NCI-H345 treated with DMSO at 0.1 percent for 48 hours (cell line): ENCODE results near the gene TPD52L2.
"Not testable (repeated sequence)": the region's sequence is repeated elsewhere in the genome, so short reads cannot be mapped to it uniquely, and the experiment has no call there.

Source experiments
- DNase-seq: peaks from one replicate; lab custom pipeline; 2025; ENCODE audit not compliant: unreplicated experiment; lab: John Stamatoyannopoulos, UW

Gene TPD52L2

DNA sequence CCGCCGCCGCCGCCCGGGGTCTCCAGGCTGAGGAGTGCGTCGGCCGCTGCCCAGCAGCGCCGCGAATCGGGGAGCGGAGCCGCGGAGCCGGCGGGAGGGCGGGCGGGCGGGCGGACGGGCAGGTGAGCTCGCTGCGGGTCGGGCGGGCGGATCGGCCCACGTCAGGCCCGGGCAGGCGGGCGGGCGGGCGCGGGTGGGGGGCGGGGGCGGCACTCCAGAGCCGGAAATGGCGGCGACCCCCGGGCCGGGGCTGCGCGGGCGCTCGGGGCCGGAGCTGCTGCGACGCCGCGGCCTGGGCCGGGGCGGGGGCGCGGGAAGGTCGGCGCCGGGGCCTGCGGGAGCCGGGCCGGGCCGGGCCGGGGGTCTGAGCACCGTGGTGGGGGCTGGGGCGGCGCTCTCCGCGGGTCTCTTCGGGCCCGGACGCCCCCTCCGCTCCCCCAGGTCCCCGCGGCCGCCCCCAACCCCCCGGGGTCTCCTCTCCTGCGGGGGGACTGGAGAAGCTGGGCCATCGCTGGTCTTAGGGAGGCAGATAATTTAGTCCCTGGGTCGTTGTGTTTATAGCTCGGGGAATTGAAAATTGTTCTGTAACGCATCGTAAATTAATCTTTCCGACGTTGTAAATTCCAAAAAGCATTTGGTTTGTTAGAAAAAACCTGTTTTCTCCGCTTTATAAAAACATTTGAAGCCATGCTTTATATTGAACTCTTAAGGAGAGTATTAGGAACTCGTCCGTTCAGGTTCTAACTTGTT lies 30.3 kb downstream of the TPD52L2 start:
- no peak for DNase-seq

DNA sequence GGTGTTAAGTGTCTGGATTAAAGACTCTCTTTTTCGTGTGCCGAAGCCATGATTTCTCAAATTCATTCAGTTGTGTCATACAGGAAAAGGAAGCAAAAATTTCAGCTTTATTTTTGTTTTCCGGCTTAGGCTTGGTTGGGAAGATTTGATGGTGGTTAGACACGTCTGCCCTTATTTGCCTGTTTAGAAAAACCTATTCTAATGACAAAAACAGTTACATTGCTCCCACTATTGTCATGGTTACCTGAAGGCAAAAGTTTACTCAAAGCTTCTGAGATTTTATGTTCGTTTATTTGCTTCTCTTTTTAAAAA lies 30.8 kb downstream of the TPD52L2 start:
- DNase-seq: no peak

- DNase-seq: peak; percentile 36
Measured at GRCh38 chr20:63896264-63897105, 31.4 kb downstream of the TPD52L2 start.

- DNase-seq: no peak
Measured at GRCh38 chr20:63897978-63898561, 33.0 kb downstream of the TPD52L2 start.

- DNase-seq: no peak
Measured at GRCh38 chr20:63898882-63899558, 34.0 kb downstream of the TPD52L2 start.

DNA sequence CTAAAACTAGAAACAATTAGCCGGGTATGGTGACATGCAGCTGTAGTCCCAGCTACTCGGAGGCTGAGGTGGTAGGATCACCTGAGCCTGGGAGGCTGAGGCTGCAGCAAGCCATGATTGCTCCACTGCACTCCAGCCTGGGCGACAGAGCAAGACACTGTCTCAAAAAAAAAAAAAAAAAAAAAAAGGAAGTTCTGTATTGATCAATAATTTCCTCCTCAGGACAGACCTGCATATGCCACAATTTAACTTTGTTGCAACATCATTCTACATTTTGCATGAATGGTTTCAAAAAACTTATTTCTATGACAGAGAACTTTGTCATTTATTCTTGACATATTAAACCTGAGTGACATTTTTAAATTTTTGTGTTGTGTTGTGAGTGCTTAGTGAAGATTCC lies 35.3 kb downstream of the TPD52L2 start:
- DNase-seq: no peak

GRCh38 chr20:63903796-63904561 lies 38.9 kb downstream of the TPD52L2 start:
- DNase-seq: no peak

DNA sequence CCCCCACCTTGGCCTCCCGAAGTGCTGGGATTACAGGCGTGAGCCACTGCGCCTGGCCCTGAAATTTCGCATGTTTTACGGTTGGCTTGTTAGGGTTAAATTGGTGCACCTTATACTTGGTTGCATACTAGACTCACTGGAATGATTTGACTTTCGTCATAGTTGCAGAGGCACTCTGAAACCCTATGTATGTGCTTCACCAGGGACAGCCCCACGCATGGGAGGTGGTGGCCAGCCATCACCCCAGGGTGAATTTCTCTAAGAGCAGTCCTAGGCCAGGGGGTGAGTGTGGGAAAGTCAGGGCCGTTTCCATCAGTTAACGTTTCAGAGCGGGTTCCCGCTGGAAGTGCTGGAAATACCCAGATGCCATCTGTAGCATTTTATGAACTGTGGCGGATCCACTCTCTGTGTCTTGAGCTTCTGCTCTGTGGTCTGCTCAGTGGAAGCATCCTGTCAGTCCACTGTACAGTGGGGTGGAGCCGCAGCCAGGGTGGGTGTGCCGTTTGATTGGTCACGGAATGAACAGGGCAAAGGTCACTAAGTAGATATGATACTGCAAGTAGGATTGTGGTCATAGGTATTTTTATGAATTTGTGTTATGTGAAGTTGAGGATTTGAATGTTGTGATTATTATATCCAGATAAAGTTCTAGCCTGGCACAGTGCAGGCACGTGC lies 43.1 kb downstream of the TPD52L2 start:
- no peak for DNase-seq

GRCh38 chr20:63911176-63911575 lies 46.1 kb downstream of the TPD52L2 start:
- no peak for DNase-seq

GRCh38 chr20:63913768-63914167 lies 48.7 kb downstream of the TPD52L2 start:
- DNase-seq: no peak

GRCh38 chr20:63915471-63915870 lies 50.4 kb downstream of the TPD52L2 start:
- no peak for DNase-seq

DNA sequence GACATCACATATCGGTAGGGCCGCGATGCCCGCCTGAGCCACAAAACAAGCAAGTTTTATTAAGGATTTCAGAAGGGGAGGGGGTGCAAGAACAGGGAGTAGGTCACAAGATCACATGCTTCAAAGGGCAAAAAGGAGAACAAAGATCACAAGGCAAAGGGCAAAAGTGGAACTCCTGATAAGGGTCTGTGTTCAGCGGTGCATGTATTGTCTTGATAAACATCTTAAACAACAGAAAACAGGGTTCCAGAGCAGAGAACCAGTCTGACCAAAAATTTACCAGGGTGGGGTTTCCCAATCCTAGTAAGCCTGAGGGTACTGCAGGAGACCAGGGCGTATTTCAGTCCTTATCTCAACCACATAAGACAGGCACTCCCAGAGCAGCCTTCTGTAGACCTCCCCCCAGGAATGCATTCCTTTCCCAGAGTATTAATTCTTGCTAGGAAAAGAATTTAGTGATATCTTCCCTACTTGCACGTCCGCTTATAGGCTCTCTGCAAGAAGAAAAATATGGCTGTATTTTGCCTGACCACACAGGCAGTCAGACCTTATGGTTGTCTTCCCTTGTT lies 51.4 kb downstream of the TPD52L2 start:
- DNase-seq: not testable (repeated sequence)

- DNase-seq: no peak
Measured at GRCh38 chr20:63917811-63918210, 52.7 kb downstream of the TPD52L2 start.

- DNase-seq: no peak
Measured at GRCh38 chr20:63919130-63919529, 54.1 kb downstream of the TPD52L2 start.

DNA sequence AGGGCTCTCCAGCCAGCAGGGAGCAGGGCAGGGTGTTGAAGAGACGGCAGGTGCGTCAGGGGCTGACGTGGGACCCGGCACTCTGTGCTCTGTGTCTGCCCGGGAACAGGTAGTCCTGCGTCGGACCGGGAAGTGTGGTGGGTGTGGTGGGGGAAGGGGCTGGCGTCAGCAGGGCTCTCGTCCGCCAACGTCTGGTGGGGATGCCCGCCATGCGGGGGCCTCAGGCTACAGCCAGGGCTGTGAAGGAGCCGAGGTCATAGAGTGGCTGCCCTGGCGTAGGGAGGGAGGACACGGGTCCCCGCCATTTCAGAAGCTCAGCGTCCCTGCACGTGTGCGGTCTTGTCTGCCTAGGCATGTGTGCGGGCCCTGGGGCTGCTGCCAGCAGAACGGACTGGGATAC lies 55.2 kb downstream of the TPD52L2 start:
- no peak for DNase-seq

DNA sequence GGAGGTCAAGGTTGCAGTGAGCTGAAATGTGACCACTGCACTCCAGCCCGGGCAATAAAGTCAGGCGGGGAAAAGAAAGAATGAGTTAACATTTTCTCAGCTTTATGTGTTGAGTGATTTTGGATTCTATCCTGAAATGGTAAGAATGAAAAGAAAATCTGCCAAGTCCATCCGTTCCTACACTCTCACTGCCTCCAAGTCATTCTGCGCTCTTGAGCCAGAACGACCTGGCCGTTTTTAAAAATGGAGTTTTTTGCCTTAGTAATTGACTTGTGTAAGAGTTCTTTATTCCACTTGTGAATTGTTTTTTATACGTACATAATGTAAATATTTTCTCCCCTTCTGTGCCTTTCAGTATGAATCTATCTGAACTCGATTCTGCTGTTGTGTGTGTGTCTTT lies 58.6 kb downstream of the TPD52L2 start:
- no peak for DNase-seq

DNA sequence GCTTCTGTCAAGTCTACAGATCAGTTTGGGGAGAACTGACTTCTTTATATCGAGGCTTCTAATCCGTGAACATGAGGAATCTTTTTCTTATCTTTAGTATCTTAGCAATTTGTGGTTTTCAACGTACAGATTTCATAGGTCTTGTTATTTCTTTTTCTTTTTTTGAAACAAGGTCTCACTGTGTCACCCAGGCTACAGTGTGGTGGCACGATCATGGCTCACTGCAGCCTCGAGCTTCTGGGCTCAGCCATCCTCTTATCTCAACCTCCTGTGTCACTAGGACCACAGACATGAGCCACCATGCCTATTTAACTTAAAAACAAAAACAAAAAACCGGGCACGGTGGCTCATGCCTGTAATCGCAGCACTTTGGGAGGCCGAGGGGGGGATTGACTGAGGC lies 59.2 kb downstream of the TPD52L2 start:
- no peak for DNase-seq

DNA sequence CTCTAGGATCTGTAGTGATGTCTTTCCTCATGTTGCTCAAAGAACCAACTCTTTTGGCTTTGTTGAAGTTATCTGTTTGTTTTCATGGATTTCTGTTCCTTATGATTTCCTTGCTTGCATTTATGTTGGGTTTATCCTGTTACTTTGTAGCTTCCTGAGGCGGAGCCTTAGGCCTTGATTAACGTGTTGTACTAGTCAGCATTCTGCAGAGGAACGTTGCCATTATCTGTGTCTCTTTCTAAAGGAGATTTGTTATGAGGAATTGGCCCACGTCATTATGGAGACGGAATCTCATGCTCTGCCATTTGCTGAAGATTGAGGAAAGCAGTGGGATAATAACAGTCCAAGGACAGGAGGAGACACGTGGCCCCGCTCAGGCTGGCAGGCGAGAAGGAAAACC lies 61.2 kb downstream of the TPD52L2 start:
- no peak for DNase-seq

DNA sequence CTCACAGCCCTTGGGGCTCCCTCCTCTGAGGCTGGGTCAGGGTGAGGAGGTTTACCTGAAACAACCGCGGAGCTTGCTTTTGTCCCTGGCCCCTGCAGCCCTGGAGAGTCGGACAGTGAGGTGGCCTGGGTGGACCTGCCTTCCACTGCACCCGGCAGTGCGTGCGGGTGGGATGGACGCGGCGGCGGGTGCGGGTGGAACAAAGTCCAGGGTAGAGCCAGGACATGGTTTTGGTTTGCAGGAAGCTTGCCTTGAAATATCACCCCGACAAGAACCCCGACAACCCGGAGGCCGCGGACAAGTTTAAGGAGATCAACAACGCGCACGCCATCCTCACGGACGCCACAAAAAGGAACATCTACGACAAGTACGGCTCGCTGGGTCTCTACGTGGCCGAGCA lies 64.0 kb downstream of the TPD52L2 start:
- no peak for DNase-seq

GRCh38 chr20:63929473-63929883 lies 64.4 kb downstream of the TPD52L2 start:
- not testable (repeated sequence) for DNase-seq
